Omental fat pad (tissue), 4 donors: Measurements from ENCODE around the gene AUTS2. TPM values are rescaled to one million over a fixed set of nuclear protein-coding genes. Genes with fewer than 3 reads are reported as not detected.
"Not testable (repeated sequence)": the region's sequence is repeated elsewhere in the genome, so short reads cannot be mapped to it uniquely, and the experiment has no call there.

Experiments used
- ATAC-seq: fragments of 150-250 bp; one replicate; pipeline ENCODE4 v1.9.1; 2016; ENCODE audit warnings: mild to moderate bottlenecking, moderate library complexity; ENCODE audit not compliant: low FRiP score
- DNase-seq: peaks from one replicate; pipeline ENCODE4 v3.0.0-alpha.2; 2019; ENCODE audit warnings: low spot score
- CTCF ChIP-seq, 3 donors: fragments of 450-650 bp; IDR thresholded peaks; one replicate each; pipeline ENCODE4 v1.5.1; 2016 to 2017; ENCODE audit warnings: antibody characterized with exemption in 3 of 3, mild to moderate bottlenecking in 3 of 3, moderate library complexity in 2 of 3
- total RNA-seq, 4 donors: library from RNA; depleted of rRNA; stranded (reverse); fragments of >200 nt; gene quantifications; one replicate each; pipeline ENCODE4 v1.1.0, GENCODE V29; 2016

AUTS2 gene
- total RNA-seq, 4 donors from 2014 or later: 13.2 to 27.0 (median 21.2) TPM

GRCh38 chr7:70721500-70721899 is 1123.2 kb downstream of the AUTS2 start:
- TF ChIP-seq CTCF (IDR thresholded peaks at IDR 0.05): no peak
- DNase-seq (no peak), ATAC-seq (no peak)

- ATAC-seq: no peak
- no peak for DNase-seq
- no peak for TF ChIP-seq CTCF (IDR thresholded peaks at IDR 0.05)
Observed at GRCh38 chr7:70723339-70723738, 1125.1 kb downstream of the AUTS2 start.

- DNase-seq (no peak), ATAC-seq (no peak)
- TF ChIP-seq CTCF (IDR thresholded peaks at IDR 0.05): no peak
Observed at GRCh38 chr7:70725448-70725847, 1127.2 kb downstream of the AUTS2 start.

GRCh38 chr7:70726294-70726693 is 1128.0 kb downstream of the AUTS2 start:
- no peak for TF ChIP-seq CTCF (IDR thresholded peaks at IDR 0.05)
- DNase-seq: no peak
- ATAC-seq: no peak

GRCh38 chr7:70726951-70727378 is 1128.7 kb downstream of the AUTS2 start:
- ATAC-seq: no peak
- TF ChIP-seq CTCF (IDR thresholded peaks at IDR 0.05): no peak
- DNase-seq: no peak

- no peak for ATAC-seq
- no peak for TF ChIP-seq CTCF (IDR thresholded peaks at IDR 0.05)
- no peak for DNase-seq
Observed at GRCh38 chr7:70727861-70728260, 1129.6 kb downstream of the AUTS2 start.

GRCh38 chr7:70728872-70729552 is 1130.7 kb downstream of the AUTS2 start:
- no peak for TF ChIP-seq CTCF (IDR thresholded peaks at IDR 0.05)
- DNase-seq (no peak), ATAC-seq (no peak)

GRCh38 chr7:70729553-70730157 is 1131.4 kb downstream of the AUTS2 start:
- ATAC-seq, DNase-seq: not testable (repeated sequence)
